NB4 (cell line): ENCODE results near the gene NAT14.

Experiments
- DNase-seq: peaks from one replicate; pipeline ENCODE4 v3.0.0; 2010; ENCODE audit warnings: low read depth
- H3K4me3 ChIP-seq: one replicate; pipeline ENCODE4 v1.5.1; 2011; ENCODE audit warnings: mild to moderate bottlenecking, low read depth, low read length, moderate library complexity
- MYC ChIP-seq: IDR thresholded peaks from 2 replicates; pipeline ENCODE4 v1.6.1; 2011; ENCODE audit warnings: low read depth, low read length
- POLR2A ChIP-seq: IDR thresholded peaks from 2 replicates; pipeline ENCODE4 v1.6.1; 2011; ENCODE audit warnings: mild to moderate bottlenecking; ENCODE audit not compliant: insufficient read length; ENCODE audit errors: extremely low read depth
- TF ChIP-seq, protein P1 (sequence below): IDR thresholded peaks from one replicate; pipeline ENCODE4 v1.5.1; 2012; ENCODE audit warnings: low read depth, low read length
- TF ChIP-seq, protein P2 (sequence below): IDR thresholded peaks from 2 replicates; pipeline ENCODE4 v1.6.1; 2011; ENCODE audit warnings: low read depth, low read length

Gene NAT14

DNA sequence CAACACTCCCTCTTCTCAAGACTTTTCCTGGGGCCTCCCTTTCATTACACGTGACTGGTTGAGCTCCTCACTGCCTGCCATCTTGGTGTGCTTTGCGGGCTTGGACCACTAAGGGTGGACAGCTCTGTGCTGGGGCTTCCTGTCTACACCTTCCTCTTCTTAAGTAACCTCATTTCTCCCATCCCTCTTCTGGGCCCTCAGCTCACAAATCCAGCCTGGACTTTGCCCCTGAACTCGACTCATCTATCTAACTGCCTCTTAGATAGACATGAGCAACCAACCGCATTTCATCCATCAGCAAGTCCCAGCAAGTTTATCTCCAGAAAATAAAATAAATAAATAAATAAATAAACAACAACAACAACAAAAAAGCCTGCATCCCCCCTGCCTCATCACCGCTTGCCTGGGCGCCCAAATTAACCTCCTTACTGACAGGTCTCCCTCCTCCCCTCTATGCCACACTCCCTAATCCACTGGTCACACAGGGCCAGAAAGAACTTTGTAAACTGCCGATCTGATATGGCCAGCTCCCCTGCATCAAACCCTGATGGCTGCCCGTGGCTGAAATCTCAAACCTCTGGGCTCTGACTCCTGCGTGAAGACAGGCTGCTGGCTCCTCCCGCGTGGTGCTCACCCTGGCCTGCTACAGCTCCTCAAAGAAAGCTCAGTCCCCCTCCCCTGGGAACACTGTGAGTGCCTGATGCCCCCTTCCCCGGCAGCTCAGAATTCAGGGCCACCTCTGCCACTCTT is 31.3 kb upstream of the NAT14 start:
- DNase-seq, result no peak
- TF ChIP-seq, protein P1, sequence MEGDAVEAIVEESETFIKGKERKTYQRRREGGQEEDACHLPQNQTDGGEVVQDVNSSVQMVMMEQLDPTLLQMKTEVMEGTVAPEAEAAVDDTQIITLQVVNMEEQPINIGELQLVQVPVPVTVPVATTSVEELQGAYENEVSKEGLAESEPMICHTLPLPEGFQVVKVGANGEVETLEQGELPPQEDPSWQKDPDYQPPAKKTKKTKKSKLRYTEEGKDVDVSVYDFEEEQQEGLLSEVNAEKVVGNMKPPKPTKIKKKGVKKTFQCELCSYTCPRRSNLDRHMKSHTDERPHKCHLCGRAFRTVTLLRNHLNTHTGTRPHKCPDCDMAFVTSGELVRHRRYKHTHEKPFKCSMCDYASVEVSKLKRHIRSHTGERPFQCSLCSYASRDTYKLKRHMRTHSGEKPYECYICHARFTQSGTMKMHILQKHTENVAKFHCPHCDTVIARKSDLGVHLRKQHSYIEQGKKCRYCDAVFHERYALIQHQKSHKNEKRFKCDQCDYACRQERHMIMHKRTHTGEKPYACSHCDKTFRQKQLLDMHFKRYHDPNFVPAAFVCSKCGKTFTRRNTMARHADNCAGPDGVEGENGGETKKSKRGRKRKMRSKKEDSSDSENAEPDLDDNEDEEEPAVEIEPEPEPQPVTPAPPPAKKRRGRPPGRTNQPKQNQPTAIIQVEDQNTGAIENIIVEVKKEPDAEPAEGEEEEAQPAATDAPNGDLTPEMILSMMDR, result no peak
- TF ChIP-seq, protein P2, sequence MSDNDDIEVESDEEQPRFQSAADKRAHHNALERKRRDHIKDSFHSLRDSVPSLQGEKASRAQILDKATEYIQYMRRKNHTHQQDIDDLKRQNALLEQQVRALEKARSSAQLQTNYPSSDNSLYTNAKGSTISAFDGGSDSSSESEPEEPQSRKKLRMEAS, result no peak
- TF ChIP-seq MYC (no peak), POLR2A (no peak)
- no peak overlapping the region for H3K4me3 ChIP-seq

DNA sequence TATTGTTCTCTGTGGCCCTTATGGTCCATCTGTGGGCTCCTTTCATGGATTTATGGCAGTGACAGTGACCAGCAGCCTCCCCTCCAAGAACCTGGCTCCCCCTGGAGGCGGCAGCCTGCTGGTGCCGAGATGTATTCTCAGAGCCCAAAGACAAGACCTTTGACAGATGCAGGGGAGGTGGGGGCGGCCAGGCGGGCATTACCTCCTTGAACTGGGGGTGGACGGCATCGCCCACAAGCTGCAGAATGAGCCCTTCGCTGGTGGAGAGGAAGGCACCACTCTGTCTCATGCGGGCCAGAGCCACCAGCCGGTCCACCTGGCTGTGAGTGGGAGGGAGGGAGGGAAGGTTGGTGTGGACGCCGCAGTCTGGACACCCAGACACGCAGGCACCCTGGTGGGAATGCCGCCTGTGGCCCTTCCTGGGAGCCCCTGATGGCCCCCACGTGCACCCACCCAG is 30.2 kb upstream of the NAT14 start:
- DNase-seq, result peak; percentile 46
- H3K4me3 ChIP-seq, result no peak overlapping the region
- TF ChIP-seq, protein P1, result peak; percentile 57
- TF ChIP-seq, protein P2, result no peak

- DNase-seq, result no peak
- H3K4me3 ChIP-seq, result no peak overlapping the region
- TF ChIP-seq POLR2A (no peak), MYC (no peak)
- TF ChIP-seq, protein P2, result no peak
- TF ChIP-seq, protein P1, result no peak
Measured at GRCh38 chr19:55455576-55456235, 29.3 kb upstream of the NAT14 start.

DNA sequence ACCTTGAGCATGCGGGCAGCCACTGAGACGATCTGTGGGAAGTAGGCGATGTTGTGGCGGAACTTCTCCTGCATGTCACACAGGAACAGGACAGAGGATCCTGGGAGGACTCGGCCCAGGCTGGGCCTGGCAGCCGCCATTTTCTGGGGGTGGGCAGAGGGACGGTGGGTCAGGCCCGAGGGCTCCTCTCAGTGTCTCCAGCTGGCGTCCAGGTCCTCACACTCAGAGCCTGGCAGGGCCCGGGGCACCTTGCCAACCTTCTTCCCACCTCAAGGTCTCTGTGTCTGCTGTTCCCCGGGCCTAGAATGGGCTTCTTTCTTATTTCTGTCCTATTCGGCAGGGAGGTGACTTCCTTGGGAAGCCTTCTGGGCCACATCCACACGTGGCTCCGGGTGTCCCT is 28.6 kb upstream of the NAT14 start:
- no peak for DNase-seq
- TF ChIP-seq POLR2A, result no peak
- no peak for TF ChIP-seq MYC
- TF ChIP-seq, protein P1, result no peak
- TF ChIP-seq, protein P2, result no peak
- H3K4me3 ChIP-seq, result no peak overlapping the region

DNA sequence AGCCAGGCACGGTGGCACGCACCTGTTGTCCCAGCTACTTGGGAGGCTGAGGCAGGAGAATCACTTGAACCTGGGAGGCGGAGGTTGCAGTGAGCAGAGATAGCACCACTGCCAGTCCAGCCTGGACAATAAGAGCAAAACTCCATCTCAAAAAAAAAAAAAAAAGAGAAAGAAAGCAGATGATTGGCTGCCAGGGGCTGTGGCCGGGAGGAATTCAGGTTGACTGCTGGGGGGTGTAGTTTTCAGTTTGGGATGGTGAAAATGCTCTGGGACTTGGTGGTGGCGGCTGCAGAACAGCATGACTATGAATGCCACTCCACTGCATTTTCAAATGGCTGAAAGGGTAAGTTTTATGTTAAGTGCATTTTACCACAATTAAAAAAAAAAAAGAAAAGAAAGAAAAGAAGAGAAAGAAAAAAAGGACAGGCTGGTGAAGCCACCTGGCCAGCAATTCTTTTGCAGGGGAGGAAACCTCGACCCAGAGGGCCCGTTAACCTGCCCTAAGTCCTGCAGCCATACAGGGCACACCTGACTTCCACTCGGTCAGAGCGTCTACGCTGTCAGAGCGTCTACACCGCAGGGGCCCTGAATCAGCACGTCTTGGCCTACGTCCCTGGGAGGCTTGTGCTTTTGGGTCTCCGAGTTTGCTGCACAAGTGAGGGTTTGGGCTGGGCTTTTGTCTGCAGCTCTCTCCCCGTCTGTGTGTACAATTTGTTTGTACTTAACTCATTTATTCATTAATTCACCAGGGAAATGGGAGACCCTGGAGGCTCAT is 27.1 kb upstream of the NAT14 start:
- TF ChIP-seq, protein P2, result no peak
- TF ChIP-seq, protein P1, result no peak
- TF ChIP-seq POLR2A (no peak), MYC (no peak)
- DNase-seq, result no peak

More for the DNA sequence above, 27.1 kb upstream of the NAT14 start:
- no peak overlapping the region for H3K4me3 ChIP-seq
